Measurements from ENCODE around the gene COX7B2.

Gene COX7B2

GRCh38 chr4:46950826-46951225, 41.8 kb upstream of the COX7B2 start:
- Histone ChIP-seq H3K27ac (ENCODE audit: low read depth, low read length) (no peak overlapping the region), H2BK15ac (replicated peaks; ENCODE audit: low read depth) (no peak overlapping the region), H2BK5ac (ENCODE audit: low read length) (no peak overlapping the region), H3K4me2 (ENCODE audit: low read length) (no peak overlapping the region), H3K27me3 (ENCODE audit: insufficient read depth, low read length, poor library complexity) (no peaks in the 10 kb centered on the region), H3K56ac (ENCODE audit: low read length) (no peak overlapping the region), H2AK5ac (ENCODE audit: low read length) (no peak overlapping the region), H4K5ac (ENCODE audit: low read length) (no peak overlapping the region), H3K23ac (ENCODE audit: low read length) (no peak overlapping the region), H3K9ac (ENCODE audit: low read length) (no peak overlapping the region), H3K79me2 (ENCODE audit: control insufficient read depth, insufficient read depth, low read length) (no peaks in the 10 kb centered on the region), H3K4me3 (ENCODE audit: low read length) (no peak overlapping the region), H4K8ac (ENCODE audit: low read depth, low read length) (no peak overlapping the region), H2BK120ac (ENCODE audit: low read depth, low read length) (no peak overlapping the region), H3K4ac (ENCODE audit: low read depth, low read length) (no peak overlapping the region), H3K36me3 (ENCODE audit: control insufficient read depth, insufficient read depth, low read length) (no peaks in the 10 kb centered on the region), H3K79me1 (ENCODE audit: low read length) (no peaks in the 10 kb centered on the region), H3K4me1 (ENCODE audit: control insufficient read depth, low read depth, low read length) (no peaks in the 10 kb centered on the region), H3K18ac (ENCODE audit: low read length) (no peak overlapping the region)
- DNase-seq = no peak
- WGBS (ENCODE audit: extremely low coverage, insufficient coverage, low lambda C conversion rate) = no CpG with 5 or more reads among the region's 3 CpGs

- H2AK5ac ChIP-seq (ENCODE audit: low read length) = no peak overlapping the region
- H3K4ac ChIP-seq (ENCODE audit: low read depth, low read length) = no peak overlapping the region
- no peak overlapping the region for H3K9ac ChIP-seq (ENCODE audit: low read length)
These were observed 40.8 kb upstream of the COX7B2 start for GRCh38 chr4:46949822-46950221.

GRCh38 chr4:46947541-46947940, 38.5 kb upstream of the COX7B2 start:
- Histone ChIP-seq H2BK5ac (ENCODE audit: low read length) (no peak overlapping the region), H3K4ac (ENCODE audit: low read depth, low read length) (no peak overlapping the region), H2BK120ac (ENCODE audit: low read depth, low read length) (no peak overlapping the region), H4K5ac (ENCODE audit: low read length) (no peak overlapping the region), H4K8ac (ENCODE audit: low read depth, low read length) (no peak overlapping the region), H3K27ac (ENCODE audit: low read depth, low read length) (no peak overlapping the region), H3K18ac (ENCODE audit: low read length) (no peak overlapping the region), H3K79me2 (ENCODE audit: control insufficient read depth, insufficient read depth, low read length) (no peaks in the 10 kb centered on the region), H2AK5ac (ENCODE audit: low read length) (no peak overlapping the region), H3K23ac (ENCODE audit: low read length) (no peak overlapping the region), H3K4me3 (ENCODE audit: low read length) (no peak overlapping the region), H3K56ac (ENCODE audit: low read length) (no peak overlapping the region), H3K27me3 (ENCODE audit: insufficient read depth, low read length, poor library complexity) (no peaks in the 10 kb centered on the region), H3K36me3 (ENCODE audit: control insufficient read depth, insufficient read depth, low read length) (no peaks in the 10 kb centered on the region), H2BK15ac (replicated peaks; ENCODE audit: low read depth) (no peak overlapping the region), H3K4me2 (ENCODE audit: low read length) (no peak overlapping the region), H3K9ac (ENCODE audit: low read length) (no peak overlapping the region), H3K79me1 (ENCODE audit: low read length) (no peaks in the 10 kb centered on the region), H3K4me1 (ENCODE audit: control insufficient read depth, low read depth, low read length) (no peaks in the 10 kb centered on the region)
- WGBS (ENCODE audit: extremely low coverage, insufficient coverage, low lambda C conversion rate) = no CpG with 5 or more reads among the region's 2 CpGs
- DNase-seq = no peak

More at GRCh38 chr4:46949822-46950221, 40.8 kb upstream of the COX7B2 start:
- no peak overlapping the region for H2BK5ac ChIP-seq (ENCODE audit: low read length)
- no peaks in the 10 kb centered on the region for H3K79me2 ChIP-seq (ENCODE audit: control insufficient read depth, insufficient read depth, low read length)
- H4K5ac ChIP-seq (ENCODE audit: low read length) = no peak overlapping the region
- no peaks in the 10 kb centered on the region for H3K27me3 ChIP-seq (ENCODE audit: insufficient read depth, low read length, poor library complexity)
- H2BK15ac ChIP-seq (replicated peaks; ENCODE audit: low read depth) = no peak overlapping the region
- H4K8ac ChIP-seq (ENCODE audit: low read depth, low read length) = no peak overlapping the region
- DNase-seq = no peak
- no peak overlapping the region for H3K4me3 ChIP-seq (ENCODE audit: low read length)
- H3K18ac ChIP-seq (ENCODE audit: low read length) = no peak overlapping the region
- H3K4me1 ChIP-seq (ENCODE audit: control insufficient read depth, low read depth, low read length) = no peaks in the 10 kb centered on the region
- H3K56ac ChIP-seq (ENCODE audit: low read length) = no peak overlapping the region
- no peaks in the 10 kb centered on the region for H3K36me3 ChIP-seq (ENCODE audit: control insufficient read depth, insufficient read depth, low read length)
- H3K79me1 ChIP-seq (ENCODE audit: low read length) = no peaks in the 10 kb centered on the region
- H3K23ac ChIP-seq (ENCODE audit: low read length) = no peak overlapping the region
- H3K27ac ChIP-seq (ENCODE audit: low read depth, low read length) = no peak overlapping the region
- no peak overlapping the region for H3K4me2 ChIP-seq (ENCODE audit: low read length)
- WGBS (ENCODE audit: extremely low coverage, insufficient coverage, low lambda C conversion rate) = no CpG with 5 or more reads among the region's 1 CpG
- no peak overlapping the region for H2BK120ac ChIP-seq (ENCODE audit: low read depth, low read length)

GRCh38 chr4:46946919-46947536, 38.0 kb upstream of the COX7B2 start:
- H3K27ac ChIP-seq (ENCODE audit: low read depth, low read length) = no peak overlapping the region
- no peaks in the 10 kb centered on the region for H3K79me1 ChIP-seq (ENCODE audit: low read length)
- H3K56ac ChIP-seq (ENCODE audit: low read length) = no peak overlapping the region
- no peak overlapping the region for H3K18ac ChIP-seq (ENCODE audit: low read length)
- DNase-seq = peak; percentile 27
- H3K36me3 ChIP-seq (ENCODE audit: control insufficient read depth, insufficient read depth, low read length) = no peaks in the 10 kb centered on the region
- H3K23ac ChIP-seq (ENCODE audit: low read length) = no peak overlapping the region
- no peaks in the 10 kb centered on the region for H3K79me2 ChIP-seq (ENCODE audit: control insufficient read depth, insufficient read depth, low read length)
- H2BK15ac ChIP-seq (replicated peaks; ENCODE audit: low read depth) = no peak overlapping the region
- H3K27me3 ChIP-seq (ENCODE audit: insufficient read depth, low read length, poor library complexity) = no peaks in the 10 kb centered on the region
- H3K4ac ChIP-seq (ENCODE audit: low read depth, low read length) = no peak overlapping the region
- H3K4me3 ChIP-seq (ENCODE audit: low read length) = no peak overlapping the region
- H3K4me1 ChIP-seq (ENCODE audit: control insufficient read depth, low read depth, low read length) = no peaks in the 10 kb centered on the region
- H2BK5ac ChIP-seq (ENCODE audit: low read length) = no peak overlapping the region
- H3K9ac ChIP-seq (ENCODE audit: low read length) = no peak overlapping the region
- no peak overlapping the region for H4K8ac ChIP-seq (ENCODE audit: low read depth, low read length)
- WGBS (ENCODE audit: extremely low coverage, insufficient coverage, low lambda C conversion rate) = no CpG with 5 or more reads among the region's 6 CpGs
- H2AK5ac ChIP-seq (ENCODE audit: low read length) = no peak overlapping the region
- H3K4me2 ChIP-seq (ENCODE audit: low read length) = no peak overlapping the region
- H2BK120ac ChIP-seq (ENCODE audit: low read depth, low read length) = no peak overlapping the region
- no peak overlapping the region for H4K5ac ChIP-seq (ENCODE audit: low read length)

- Histone ChIP-seq H4K8ac (ENCODE audit: low read depth, low read length) (no peak overlapping the region), H3K23ac (ENCODE audit: low read length) (no peak overlapping the region), H3K18ac (ENCODE audit: low read length) (no peak overlapping the region), H3K9ac (ENCODE audit: low read length) (no peak overlapping the region), H2BK120ac (ENCODE audit: low read depth, low read length) (no peak overlapping the region), H3K79me2 (ENCODE audit: control insufficient read depth, insufficient read depth, low read length) (no peaks in the 10 kb centered on the region), H3K79me1 (ENCODE audit: low read length) (no peaks in the 10 kb centered on the region), H3K27ac (ENCODE audit: low read depth, low read length) (no peak overlapping the region), H3K56ac (ENCODE audit: low read length) (no peak overlapping the region), H3K4me2 (ENCODE audit: low read length) (no peak overlapping the region), H3K4me3 (ENCODE audit: low read length) (no peak overlapping the region), H3K4ac (ENCODE audit: low read depth, low read length) (no peak overlapping the region), H3K4me1 (ENCODE audit: control insufficient read depth, low read depth, low read length) (no peaks in the 10 kb centered on the region), H2BK5ac (ENCODE audit: low read length) (no peak overlapping the region), H2AK5ac (ENCODE audit: low read length) (no peak overlapping the region), H3K36me3 (ENCODE audit: control insufficient read depth, insufficient read depth, low read length) (no peaks in the 10 kb centered on the region), H4K5ac (ENCODE audit: low read length) (no peak overlapping the region), H3K27me3 (ENCODE audit: insufficient read depth, low read length, poor library complexity) (no peaks in the 10 kb centered on the region), H2BK15ac (replicated peaks; ENCODE audit: low read depth) (no peak overlapping the region)
- DNase-seq = no peak
These were observed 36.0 kb upstream of the COX7B2 start for GRCh38 chr4:46945062-46945461.

GRCh38 chr4:46944345-46944744, 35.3 kb upstream of the COX7B2 start:
- Histone ChIP-seq H3K27ac (ENCODE audit: low read depth, low read length) (no peak overlapping the region), H3K18ac (ENCODE audit: low read length) (no peak overlapping the region), H2BK120ac (ENCODE audit: low read depth, low read length) (no peak overlapping the region), H2BK15ac (replicated peaks; ENCODE audit: low read depth) (no peak overlapping the region), H3K56ac (ENCODE audit: low read length) (no peak overlapping the region), H3K23ac (ENCODE audit: low read length) (no peak overlapping the region), H4K8ac (ENCODE audit: low read depth, low read length) (no peak overlapping the region), H2AK5ac (ENCODE audit: low read length) (no peak overlapping the region), H3K36me3 (ENCODE audit: control insufficient read depth, insufficient read depth, low read length) (no peaks in the 10 kb centered on the region), H3K79me2 (ENCODE audit: control insufficient read depth, insufficient read depth, low read length) (no peaks in the 10 kb centered on the region), H3K4ac (ENCODE audit: low read depth, low read length) (no peak overlapping the region), H3K4me1 (ENCODE audit: control insufficient read depth, low read depth, low read length) (no peaks in the 10 kb centered on the region), H3K9ac (ENCODE audit: low read length) (no peak overlapping the region), H4K5ac (ENCODE audit: low read length) (no peak overlapping the region), H2BK5ac (ENCODE audit: low read length) (no peak overlapping the region), H3K4me3 (ENCODE audit: low read length) (no peak overlapping the region), H3K27me3 (ENCODE audit: insufficient read depth, low read length, poor library complexity) (no peaks in the 10 kb centered on the region), H3K4me2 (ENCODE audit: low read length) (no peak overlapping the region), H3K79me1 (ENCODE audit: low read length) (no peaks in the 10 kb centered on the region)
- no CpG with 5 or more reads among the region's 1 CpG for WGBS (ENCODE audit: extremely low coverage, insufficient coverage, low lambda C conversion rate)
- DNase-seq = no peak
